H1 (cell line): Measurements from ENCODE around the gene COPG1. TPM values are rescaled to one million over a fixed set of nuclear protein-coding genes. Genes with fewer than 3 reads are reported as not detected.
A peak's percentile ranks its signal among the peaks of the same experiment; 100 is the strongest.

Experiments
- CTCF ChIA-PET: fragments of 300-600 bp; sonication (Branson Sonifier 250); formaldehyde crosslinking; loops from one replicate; lab custom pipeline; 2021; ENCODE audit not compliant: partially characterized antibody; lab: Charles Lee
- POLR2A ChIA-PET: fragments of 300-600 bp; sonication (Branson Sonifier 250); formaldehyde crosslinking; loops from one replicate; lab custom pipeline; 2021; ENCODE audit warnings: inconsistent platforms; ENCODE audit not compliant: partially characterized antibody; lab: Charles Lee
- DNase-seq, 2 experiments: peaks; one replicate each; pipeline versions ENCODE4 v3.0.0 to v3.0.0-alpha.2; 2010 to 2022; ENCODE audit warnings: low spot score in 2 of 2, low read depth in 1 of 2, mixed read lengths in 1 of 2
- FAIRE-seq: peaks from 2 replicates; lab custom pipeline; 2011; peaks lifted over from hg19 to GRCh38; lab: Jason Lieb, UNC
- H2AFZ ChIP-seq: 2 replicates; pipeline ENCODE4 v1.8.1; 2012; ENCODE audit warnings: low read length, inconsistent platforms
- H2AK5ac ChIP-seq: 2 replicates; pipeline ENCODE4 v1.6.1; 2013; ENCODE audit warnings: low read depth, low read length
- H2BK120ac ChIP-seq: replicated peaks from 2 replicates; pipeline ENCODE3; 2013; ENCODE audit warnings: low read depth, low read length, inconsistent platforms
- H2BK12ac ChIP-seq: 2 replicates; pipeline ENCODE4 v1.6.1; 2013; ENCODE audit warnings: low read depth, low read length
- H2BK15ac ChIP-seq: 2 replicates; pipeline ENCODE4 v1.6.1; 2013; ENCODE audit warnings: low read length
- H2BK20ac ChIP-seq: 2 replicates; pipeline ENCODE4 v1.6.1; 2013; ENCODE audit warnings: low read length
- H2BK5ac ChIP-seq: 2 replicates; pipeline ENCODE4 v1.6.1; 2013; ENCODE audit warnings: low read depth, low read length
- H3K14ac ChIP-seq: 2 replicates; pipeline ENCODE4 v1.6.1; 2013; ENCODE audit warnings: inconsistent platforms; ENCODE audit not compliant: insufficient read length
- H3K18ac ChIP-seq: 2 replicates; pipeline ENCODE4 v1.6.1; 2013; ENCODE audit warnings: low read length; ENCODE audit errors: extremely low read depth
- H3K23ac ChIP-seq: 2 replicates; pipeline ENCODE4 v1.6.1; 2013; ENCODE audit warnings: inconsistent platforms; ENCODE audit not compliant: insufficient read length
- H3K23me2 ChIP-seq: 2 replicates; pipeline ENCODE4 v1.6.1; 2013; ENCODE audit warnings: low read depth, low read length
- H3K27ac ChIP-seq: 2 replicates; pipeline ENCODE4 v1.6.1; 2011; ENCODE audit warnings: low read depth, low read length, inconsistent platforms
- H3K27me3 ChIP-seq, 4 experiments: replicated peaks in 1 of 4; 1 replicate in 1 of 4; 2 replicates in 3 of 4; pipeline versions ENCODE4 v1.6.1 to v1.8.1; 2011 to 2013; ENCODE audit warnings: low read length in 3 of 4, mild to moderate bottlenecking in 3 of 4, inconsistent platforms in 2 of 4, mixed read lengths in 2 of 4, moderate library complexity in 1 of 4; ENCODE audit not compliant: control insufficient read depth in 3 of 4, insufficient read depth in 3 of 4; ENCODE audit errors: extremely low read depth in 1 of 4
- H3K36me3 ChIP-seq, 4 experiments: 2 replicates each; pipeline versions ENCODE4 v1.6.1 to v1.8.1; 2011 to 2013; ENCODE audit warnings: mild to moderate bottlenecking in 4 of 4, low read length in 3 of 4, moderate library complexity in 2 of 4, control low read depth in 1 of 4, inconsistent platforms in 1 of 4; ENCODE audit not compliant: insufficient read depth in 4 of 4, control insufficient read depth in 2 of 4
- H3K4ac ChIP-seq: replicated peaks from 2 replicates; pipeline ENCODE3; 2013; ENCODE audit warnings: low read length, low read depth, mixed read lengths, inconsistent platforms; ENCODE audit not compliant: insufficient read length
- H3K4me1 ChIP-seq, 4 experiments: replicated peaks in 1 of 4; 1 replicate in 1 of 4; 2 replicates in 3 of 4; pipeline versions ENCODE4 v1.6.1 to v1.8.1; 2011 to 2013; ENCODE audit warnings: low read length in 3 of 4, inconsistent platforms in 2 of 4, mixed read lengths in 1 of 4; ENCODE audit not compliant: insufficient read depth in 4 of 4, control insufficient read depth in 3 of 4
- H3K4me2 ChIP-seq, 2 experiments: 2 replicates each; pipeline versions ENCODE4 v1.6.1 to v1.8.1; 2011 to 2013; ENCODE audit warnings: low read depth in 2 of 2, low read length in 2 of 2, control low read depth in 1 of 2, inconsistent platforms in 1 of 2, mild to moderate bottlenecking in 1 of 2; ENCODE audit not compliant: insufficient read depth in 1 of 2
- H3K4me3 ChIP-seq, 4 experiments: fragments of 200-600, 300-600 bp in 1 of 4; sonication (generic), shearing (Covaris generic), sonication (Bioruptor Twin) in 1 of 4; 2 replicates each; pipeline versions ENCODE4 v1.5.1 to v1.8.1; 2011 to 2016; ENCODE audit warnings: low read length in 4 of 4, low read depth in 3 of 4, control low read depth in 2 of 4, inconsistent platforms in 2 of 4, mild to moderate bottlenecking in 2 of 4, mixed read lengths in 1 of 4, moderate library complexity in 1 of 4; ENCODE audit not compliant: insufficient read depth in 2 of 4; ENCODE audit errors: extremely low read depth in 1 of 4
- H3K56ac ChIP-seq: replicated peaks from 2 replicates; pipeline ENCODE3; 2013; ENCODE audit warnings: low read depth, mild to moderate bottlenecking, mixed read lengths, low read length, inconsistent platforms; ENCODE audit not compliant: insufficient read length
- H3K79me1 ChIP-seq: 2 replicates; pipeline ENCODE4 v1.6.1; 2013; ENCODE audit warnings: low read depth, low read length, control low read depth
- H3K79me2 ChIP-seq, 2 experiments: 2 replicates each; pipeline versions ENCODE4 v1.6.1 to v1.8.1; 2012 to 2013; ENCODE audit warnings: low read length in 2 of 2, mild to moderate bottlenecking in 2 of 2, inconsistent platforms in 1 of 2; ENCODE audit not compliant: insufficient read depth in 2 of 2, control insufficient read depth in 1 of 2
- H3K9ac ChIP-seq, 4 experiments: replicated peaks in 1 of 4; 1 replicate in 1 of 4; 2 replicates in 3 of 4; pipeline versions ENCODE4 v1.6.1 to v1.8.1; 2011 to 2013; ENCODE audit warnings: low read depth in 3 of 4, low read length in 3 of 4, control low read depth in 2 of 4, mild to moderate bottlenecking in 2 of 4, moderate library complexity in 2 of 4, inconsistent platforms in 1 of 4; ENCODE audit errors: extremely low read depth in 1 of 4
- H3K9me3 ChIP-seq, 2 experiments: 2 replicates each; pipeline versions ENCODE4 v1.6.1 to v1.8.1; 2012 to 2013; ENCODE audit warnings: mild to moderate bottlenecking in 2 of 2, moderate library complexity in 2 of 2, control low read depth in 1 of 2, inconsistent platforms in 1 of 2, low read depth in 1 of 2, low read length in 1 of 2, mixed read lengths in 1 of 2; ENCODE audit not compliant: insufficient read depth in 2 of 2
- H4K20me1 ChIP-seq, 2 experiments: replicated peaks in 1 of 2; 2 replicates each; pipeline versions ENCODE3 to v1.8.1; 2011 to 2013; ENCODE audit warnings: inconsistent platforms in 2 of 2, low read length in 2 of 2, mild to moderate bottlenecking in 1 of 2; ENCODE audit not compliant: insufficient read depth in 2 of 2, control insufficient read depth in 1 of 2
- H4K5ac ChIP-seq: 2 replicates; pipeline ENCODE4 v1.6.1; 2013; ENCODE audit warnings: low read length, low read depth, mixed read lengths, inconsistent platforms; ENCODE audit not compliant: insufficient read length
- H4K8ac ChIP-seq: 2 replicates; pipeline ENCODE4 v1.8.0; 2013; ENCODE audit warnings: mild to moderate bottlenecking, moderate library complexity, low read length, inconsistent platforms; ENCODE audit not compliant: insufficient read depth; ENCODE audit errors: extremely low read depth
- H4K91ac ChIP-seq: replicated peaks from 2 replicates; pipeline ENCODE3; 2013; ENCODE audit warnings: low read length, mixed read lengths, inconsistent platforms; ENCODE audit not compliant: insufficient read length
- POLR2AphosphoS5 ChIP-seq: IDR thresholded peaks from 2 replicates; pipeline ENCODE4 v1.6.1; 2011; ENCODE audit warnings: low read depth, low read length
- TAF7 ChIP-seq: optimal IDR thresholded peaks from 2 replicates; pipeline ENCODE3; 2011; ENCODE audit warnings: low read depth, mild to moderate bottlenecking, inconsistent platforms, low read length, moderate library complexity, borderline replicate concordance
- polyA plus RNA-seq, 7 experiments: library from polyadenylated mRNA; depleted of rRNA in 3 of 7; stranded (reverse) in 5 of 7; unstranded in 2 of 7; fragments of >200 nt in 5 of 7; fragments of 200-250 nt in 2 of 7; gene quantifications; 1 replicate in 5 of 7; 2 replicates in 1 of 7; 4 replicates in 1 of 7; pipeline versions ENCODE4 v1.2.1 to v1.2.3, GENCODE V29; 2011 to 2013; ENCODE audit warnings: missing spikeins in 2 of 7, mixed read lengths in 2 of 7
- total RNA-seq: library from RNA; stranded (reverse); fragmentation: NEBNext Ultra II Directional; extraction: Animal tissue kit (Norgen Biotek cat#: 25700); gene quantifications from 2 replicates; pipeline ENCODE4 v1.2.1, GENCODE V29; 2021

COPG1 gene
- total and polyA plus RNA-seq, 2 of the 8 experiments (the other 6 are each of a cell fraction or from before 2014, with no cell fraction given), result 52.7 to 106 TPM

DNA sequence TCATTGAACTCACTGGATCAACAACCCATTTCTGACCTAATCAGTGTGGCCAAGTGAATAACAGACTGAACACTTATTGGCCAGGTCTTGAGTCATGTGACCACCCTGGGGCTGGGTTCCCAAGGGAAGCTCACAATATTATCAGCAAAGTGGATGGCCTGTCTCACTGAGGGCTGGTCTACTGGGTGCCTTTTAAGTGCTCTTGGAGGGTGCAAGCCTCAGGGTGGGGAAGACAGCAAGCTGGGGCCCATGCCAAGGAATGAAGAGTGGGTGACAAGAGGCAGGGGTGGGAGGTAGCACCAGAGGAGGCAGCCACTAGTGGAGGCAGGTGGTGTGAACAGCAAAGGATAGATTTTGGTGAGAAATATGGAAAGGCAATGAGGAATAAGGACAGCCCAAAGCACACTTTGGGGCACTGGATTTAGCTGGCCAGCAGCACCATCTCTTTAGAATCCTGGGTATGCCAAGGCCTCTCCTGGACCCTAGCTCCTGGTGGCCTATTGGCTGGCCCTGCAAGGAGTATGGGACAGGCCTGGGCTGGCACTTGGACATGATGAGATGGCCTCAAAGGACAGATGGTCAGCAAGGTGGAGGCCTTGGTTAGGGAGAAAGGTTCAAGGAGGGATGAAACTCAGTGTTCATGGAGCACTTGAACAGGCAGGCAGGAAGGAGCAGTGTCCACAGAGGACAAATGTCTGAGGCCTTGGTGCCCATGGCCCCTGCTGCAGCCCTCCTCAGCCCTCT lies 63.4 kb downstream of the COPG1 start:
- H3K9me3 ChIP-seq, result no peaks in the 10 kb centered on the region
- DNase-seq (no peak), FAIRE-seq (no peak)
- H2BK15ac ChIP-seq, result no peak overlapping the region
- no peak overlapping the region for H2AFZ ChIP-seq
- H3K36me3 ChIP-seq, result no peaks in the 10 kb centered on the region
- H4K20me1 ChIP-seq, result peaks cover 0 to 2% of the 10 kb centered on the region in 2 experiments
- no peak overlapping the region for H3K9ac ChIP-seq
- H2BK120ac ChIP-seq, result no peak overlapping the region
- no peak overlapping the region for H3K27ac ChIP-seq
- no peak overlapping the region for H4K8ac ChIP-seq
- H3K4me2 ChIP-seq, result no peak overlapping the region
- H3K56ac ChIP-seq, result no peak overlapping the region
- H3K4me1 ChIP-seq, result peaks cover 4 to 9% (median 5%) of the 10 kb centered on the region in 4 experiments
- no peak overlapping the region for H2BK20ac ChIP-seq
- H2BK5ac ChIP-seq, result no peak overlapping the region
- no peak overlapping the region for H3K4me3 ChIP-seq
- H3K79me1 ChIP-seq, result no peaks in the 10 kb centered on the region
- CTCF ChIA-PET, result interaction anchor here (1.0 to 1.3 kb wide), 5 partner anchors 13 to 67 kb away, joined by 3 to 6 read pairs (median 3); no protein-coding TSS in a partner anchor
- TF ChIP-seq TAF7 (no peak), POLR2AphosphoS5 (peak; percentile 54; the same call in 1 of the 2 replicates)
- no peak overlapping the region for H3K4ac ChIP-seq
- H3K23ac ChIP-seq, result no peak overlapping the region
- H4K5ac ChIP-seq, result no peak overlapping the region
- no peak overlapping the region for H4K91ac ChIP-seq
- H3K27me3 ChIP-seq, result no peaks in the 10 kb centered on the region
- peaks cover 2% of the 10 kb centered on the region; the same call in 1 of the 2 replicates for H3K23me2 ChIP-seq
- H2AK5ac ChIP-seq, result no peak overlapping the region
- POLR2A ChIA-PET, result interaction anchor here (0.8 to 6.4 kb wide), 9 partner anchors 7 to 128 kb away, joined by 3 to 112 read pairs (median 5); partner anchors contain the start of gene COPG1
- H2BK12ac ChIP-seq, result no peak overlapping the region
- no peak overlapping the region for H3K18ac ChIP-seq
- H3K79me2 ChIP-seq, result peaks cover 0 to 13% of the 10 kb centered on the region in 2 experiments; a peak in 1 of 4 replicates
- H3K14ac ChIP-seq, result no peak overlapping the region
